Smooth muscle cell of the umbilical artery (primary cell): ENCODE measurements around the gene SEMA6A. TPM values are rescaled to one million over a fixed set of nuclear protein-coding genes. Genes with fewer than 3 reads are reported as not detected.

ENCODE experiments used
- total RNA-seq: library from RNA; depleted of rRNA; stranded (reverse); fragments of >200 nt; gene quantifications from 2 replicates; pipeline ENCODE4 v1.2.3, GENCODE V29; 2014

SEMA6A gene
- 0.05 TPM in 1 of 2 replicates, not detected in the other for total RNA-seq

GRCh38 chr5:116574367-116575325 lies at the start of gene SEMA6A:
SEMA6A (minus strand) TSS chr5:116574823; CDS start chr5:116504944, 69,879 bp downstream.

